Measurements from ENCODE around the gene ZACN.

Gene ZACN

DNA sequence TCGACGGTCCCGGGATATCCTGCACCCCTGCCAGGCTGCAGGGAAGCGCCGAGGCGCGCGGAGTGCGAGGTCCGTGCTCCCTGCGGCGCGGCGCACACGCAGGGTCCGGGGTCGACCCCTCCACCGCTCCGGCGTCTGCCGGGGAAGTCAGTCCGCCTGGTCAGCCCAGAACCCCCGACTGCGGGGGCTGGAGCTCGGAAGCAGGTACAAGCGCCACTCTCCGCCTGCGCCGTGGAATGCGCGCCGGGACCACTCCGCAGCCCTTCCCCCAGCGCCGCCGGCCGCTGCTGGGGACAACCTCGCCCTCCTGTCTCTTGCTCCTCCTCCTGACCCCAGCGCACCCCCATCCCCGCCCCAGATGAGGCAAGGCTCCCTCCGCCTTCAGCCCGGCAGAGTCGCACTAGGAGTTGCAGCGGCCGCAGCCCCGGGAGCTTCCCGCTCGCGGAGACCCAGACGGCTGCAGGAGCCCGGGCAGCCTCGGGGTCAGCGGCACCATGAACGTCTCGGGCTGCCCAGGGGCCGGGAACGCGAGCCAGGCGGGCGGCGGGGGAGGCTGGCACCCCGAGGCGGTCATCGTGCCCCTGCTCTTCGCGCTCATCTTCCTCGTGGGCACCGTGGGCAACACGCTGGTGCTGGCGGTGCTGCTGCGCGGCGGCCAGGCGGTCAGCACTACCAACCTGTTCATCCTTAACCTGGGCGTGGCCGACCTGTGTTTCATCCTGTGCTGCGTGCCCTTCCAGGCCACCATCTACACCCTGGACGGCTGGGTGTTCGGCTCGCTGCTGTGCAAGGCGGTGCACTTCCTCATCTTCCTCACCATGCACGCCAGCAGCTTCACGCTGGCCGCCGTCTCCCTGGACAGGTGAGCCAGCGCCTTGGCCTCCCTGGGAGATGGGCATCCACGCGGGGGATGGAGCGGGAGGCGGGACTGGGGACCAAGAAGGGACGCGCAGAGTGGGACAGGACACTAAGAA, 4.3 kb upstream of the ZACN start, which contains the start of gene GALR2:
GALR2 (plus strand) TSS at position 392 of the 974 bp plus-strand sequence; CDS start at position 495, 103 bp downstream.
- WGBS (ENCODE audit: extremely low coverage, insufficient coverage, low lambda C conversion rate): no CpG with 5 or more reads among the region's 92 CpGs
- peaks cover 6% of the 10 kb centered on the region for H3K4me1 ChIP-seq (ENCODE audit: control insufficient read depth, low read depth, low read length)

DNA sequence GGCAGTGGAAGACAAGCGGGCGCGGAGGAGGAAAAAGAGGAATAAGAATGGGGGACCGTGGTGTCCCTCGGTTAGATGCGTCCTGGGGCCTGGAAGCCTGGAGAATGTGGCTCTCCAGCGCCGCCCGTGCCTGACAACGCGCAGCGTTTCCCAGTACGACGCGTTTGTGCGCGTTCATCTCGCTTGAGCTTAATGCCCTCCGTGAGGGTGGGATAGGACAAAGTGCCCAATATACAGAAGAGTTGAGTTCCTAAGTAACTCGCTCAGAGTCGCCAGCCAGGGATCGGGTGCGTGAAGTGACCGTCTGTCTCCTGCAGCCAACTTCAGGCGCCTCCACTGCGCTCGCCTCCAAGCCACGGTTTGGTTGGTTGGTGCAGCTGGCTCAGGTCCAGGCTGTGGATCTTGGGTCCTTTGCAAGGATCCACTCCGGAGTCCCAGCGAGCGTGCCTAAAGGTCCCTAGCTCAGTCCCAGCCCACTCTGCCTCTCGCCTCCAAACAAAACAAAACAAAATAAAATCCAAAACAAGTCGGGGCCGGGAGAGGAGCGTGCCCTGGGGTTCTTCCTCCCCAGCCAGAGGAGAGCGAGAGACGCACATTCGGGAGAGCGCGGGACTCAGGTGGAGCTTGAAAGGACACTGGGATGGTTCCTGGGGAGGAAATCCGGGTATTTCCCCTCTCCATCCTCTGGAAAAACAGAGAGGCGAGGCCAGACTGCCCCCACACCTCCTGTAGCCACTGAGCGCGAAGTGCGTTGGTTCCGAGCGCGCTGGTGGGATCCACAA, 3.4 kb upstream of the ZACN start:
- H4K8ac ChIP-seq (ENCODE audit: low read depth, low read length): no peak overlapping the region
- H3K18ac ChIP-seq (ENCODE audit: low read length): no peak overlapping the region
- H2BK15ac ChIP-seq (replicated peaks; ENCODE audit: low read depth): no peak overlapping the region
- H3K27me3 ChIP-seq (ENCODE audit: insufficient read depth, low read length, poor library complexity): peaks cover 44% of the 10 kb centered on the region
- no peak overlapping the region for H3K4me3 ChIP-seq (ENCODE audit: low read length)
- H3K9ac ChIP-seq (ENCODE audit: low read length): no peak overlapping the region
- H2BK120ac ChIP-seq (ENCODE audit: low read depth, low read length): no peak overlapping the region
- H3K27ac ChIP-seq (ENCODE audit: low read depth, low read length): no peak overlapping the region
- H3K4me1 ChIP-seq (ENCODE audit: control insufficient read depth, low read depth, low read length): peaks cover 12% of the 10 kb centered on the region
- peak; percentile 57 for DNase-seq
- no peak overlapping the region for H4K5ac ChIP-seq (ENCODE audit: low read length)
- H3K56ac ChIP-seq (ENCODE audit: low read length): no peak overlapping the region
- no CpG with 5 or more reads among the region's 48 CpGs for WGBS (ENCODE audit: extremely low coverage, insufficient coverage, low lambda C conversion rate)
- peaks cover 12% of the 10 kb centered on the region for H3K79me2 ChIP-seq (ENCODE audit: control insufficient read depth, insufficient read depth, low read length)
- no peak overlapping the region for H3K4me2 ChIP-seq (ENCODE audit: low read length)
- H3K79me1 ChIP-seq (ENCODE audit: low read length): peaks cover 6% of the 10 kb centered on the region
- no peaks in the 10 kb centered on the region for H3K36me3 ChIP-seq (ENCODE audit: control insufficient read depth, insufficient read depth, low read length)
- no peak overlapping the region for H2AK5ac ChIP-seq (ENCODE audit: low read length)
- no peak overlapping the region for H3K4ac ChIP-seq (ENCODE audit: low read depth, low read length)
- no peak overlapping the region for H3K23ac ChIP-seq (ENCODE audit: low read length)
- H2BK5ac ChIP-seq (ENCODE audit: low read length): no peak overlapping the region

More for the DNA sequence above, 4.3 kb upstream of the ZACN start, which contains the start of gene GALR2:
- Histone ChIP-seq H3K36me3 (ENCODE audit: control insufficient read depth, insufficient read depth, low read length) (no peaks in the 10 kb centered on the region), H2AK5ac (ENCODE audit: low read length) (no peak within 1 kb of the TSS), H3K4me3 (ENCODE audit: low read length) (no peak within 1 kb of the TSS), H3K27ac (ENCODE audit: low read depth, low read length) (no peak within 1 kb of the TSS), H3K4me2 (ENCODE audit: low read length) (peak within 1 kb of the TSS; percentile 25), H3K79me2 (ENCODE audit: control insufficient read depth, insufficient read depth, low read length) (peaks cover 16% of the 10 kb centered on the region), H3K27me3 (ENCODE audit: insufficient read depth, low read length, poor library complexity) (peaks cover 44% of the 10 kb centered on the region), H3K4ac (ENCODE audit: low read depth, low read length) (no peak within 1 kb of the TSS), H4K8ac (ENCODE audit: low read depth, low read length) (no peak within 1 kb of the TSS), H3K79me1 (ENCODE audit: low read length) (peaks cover 6% of the 10 kb centered on the region), H2BK5ac (ENCODE audit: low read length) (no peak within 1 kb of the TSS), H3K56ac (ENCODE audit: low read length) (peak within 1 kb of the TSS; percentile 26), H2BK120ac (ENCODE audit: low read depth, low read length) (no peak within 1 kb of the TSS), H3K9ac (ENCODE audit: low read length) (no peak within 1 kb of the TSS), H2BK15ac (replicated peaks; ENCODE audit: low read depth) (no peak within 1 kb of the TSS), H4K5ac (ENCODE audit: low read length) (no peak within 1 kb of the TSS), H3K23ac (ENCODE audit: low read length) (no peak within 1 kb of the TSS), H3K18ac (ENCODE audit: low read length) (no peak within 1 kb of the TSS)
- no peak for DNase-seq

DNA sequence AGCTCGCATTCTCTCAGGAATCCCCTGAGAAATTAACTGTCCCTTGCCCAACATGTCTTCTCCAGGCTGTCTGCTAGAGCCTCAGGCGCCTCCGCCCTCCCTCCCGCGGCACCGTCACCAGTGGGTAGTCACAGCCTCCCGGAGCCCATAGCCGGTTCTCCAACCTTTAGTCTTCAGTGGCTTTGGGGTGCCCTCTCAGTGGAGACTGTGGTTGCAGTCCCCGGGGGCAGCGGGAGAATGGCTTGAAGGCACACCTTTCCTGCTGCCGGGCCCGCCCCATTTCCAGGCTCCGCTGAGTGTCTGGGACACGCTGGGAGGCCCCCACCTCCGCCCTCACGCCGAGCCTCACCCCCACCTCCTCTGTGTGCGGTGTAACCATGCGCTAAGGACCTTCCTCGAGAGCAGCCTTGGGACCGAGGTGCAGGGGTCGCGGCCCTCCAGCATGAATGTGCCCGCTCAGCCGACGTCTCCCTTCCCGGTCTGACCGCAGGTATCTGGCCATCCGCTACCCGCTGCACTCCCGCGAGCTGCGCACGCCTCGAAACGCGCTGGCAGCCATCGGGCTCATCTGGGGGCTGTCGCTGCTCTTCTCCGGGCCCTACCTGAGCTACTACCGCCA, 2.7 kb upstream of the ZACN start:
- Histone ChIP-seq H3K79me2 (ENCODE audit: control insufficient read depth, insufficient read depth, low read length) (peaks cover 8% of the 10 kb centered on the region), H2AK5ac (ENCODE audit: low read length) (no peak overlapping the region), H3K79me1 (ENCODE audit: low read length) (peaks cover 2% of the 10 kb centered on the region), H2BK5ac (ENCODE audit: low read length) (no peak overlapping the region), H3K27ac (ENCODE audit: low read depth, low read length) (no peak overlapping the region), H2BK15ac (replicated peaks; ENCODE audit: low read depth) (no peak overlapping the region), H3K4me1 (ENCODE audit: control insufficient read depth, low read depth, low read length) (peaks cover 12% of the 10 kb centered on the region), H2BK120ac (ENCODE audit: low read depth, low read length) (no peak overlapping the region), H3K4ac (ENCODE audit: low read depth, low read length) (no peak overlapping the region), H3K9ac (ENCODE audit: low read length) (no peak overlapping the region), H3K56ac (ENCODE audit: low read length) (no peak overlapping the region), H4K5ac (ENCODE audit: low read length) (no peak overlapping the region), H3K4me2 (ENCODE audit: low read length) (no peak overlapping the region), H3K23ac (ENCODE audit: low read length) (peak overlapping the region; percentile 45), H3K4me3 (ENCODE audit: low read length) (no peak overlapping the region), H3K36me3 (ENCODE audit: control insufficient read depth, insufficient read depth, low read length) (no peaks in the 10 kb centered on the region), H3K18ac (ENCODE audit: low read length) (no peak overlapping the region), H3K27me3 (ENCODE audit: insufficient read depth, low read length, poor library complexity) (peaks cover 44% of the 10 kb centered on the region), H4K8ac (ENCODE audit: low read depth, low read length) (no peak overlapping the region)
- no CpG with 5 or more reads among the region's 41 CpGs for WGBS (ENCODE audit: extremely low coverage, insufficient coverage, low lambda C conversion rate)
- no peak for DNase-seq

DNA sequence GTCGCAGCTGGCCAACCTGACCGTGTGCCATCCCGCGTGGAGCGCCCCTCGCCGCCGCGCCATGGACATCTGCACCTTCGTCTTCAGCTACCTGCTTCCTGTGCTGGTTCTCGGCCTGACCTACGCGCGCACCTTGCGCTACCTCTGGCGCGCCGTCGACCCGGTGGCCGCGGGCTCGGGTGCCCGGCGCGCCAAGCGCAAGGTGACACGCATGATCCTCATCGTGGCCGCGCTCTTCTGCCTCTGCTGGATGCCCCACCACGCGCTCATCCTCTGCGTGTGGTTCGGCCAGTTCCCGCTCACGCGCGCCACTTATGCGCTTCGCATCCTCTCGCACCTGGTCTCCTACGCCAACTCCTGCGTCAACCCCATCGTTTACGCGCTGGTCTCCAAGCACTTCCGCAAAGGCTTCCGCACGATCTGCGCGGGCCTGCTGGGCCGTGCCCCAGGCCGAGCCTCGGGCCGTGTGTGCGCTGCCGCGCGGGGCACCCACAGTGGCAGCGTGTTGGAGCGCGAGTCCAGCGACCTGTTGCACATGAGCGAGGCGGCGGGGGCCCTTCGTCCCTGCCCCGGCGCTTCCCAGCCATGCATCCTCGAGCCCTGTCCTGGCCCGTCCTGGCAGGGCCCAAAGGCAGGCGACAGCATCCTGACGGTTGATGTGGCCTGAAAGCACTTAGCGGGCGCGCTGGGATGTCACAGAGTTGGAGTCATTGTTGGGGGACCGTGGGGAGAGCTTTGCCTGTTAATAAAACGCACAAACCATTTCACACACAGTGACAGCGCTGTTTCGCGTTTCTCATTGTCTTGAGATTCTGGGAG, 2.0 kb upstream of the ZACN start:
- H3K79me1 ChIP-seq (ENCODE audit: low read length): no peaks in the 10 kb centered on the region
- no peaks in the 10 kb centered on the region for H3K36me3 ChIP-seq (ENCODE audit: control insufficient read depth, insufficient read depth, low read length)
- no peak overlapping the region for H2AK5ac ChIP-seq (ENCODE audit: low read length)
- no peak overlapping the region for H3K4me2 ChIP-seq (ENCODE audit: low read length)
- no peak overlapping the region for H3K4me3 ChIP-seq (ENCODE audit: low read length)
- peaks cover 44% of the 10 kb centered on the region for H3K27me3 ChIP-seq (ENCODE audit: insufficient read depth, low read length, poor library complexity)
- peaks cover 10% of the 10 kb centered on the region for H3K4me1 ChIP-seq (ENCODE audit: control insufficient read depth, low read depth, low read length)
- H3K56ac ChIP-seq (ENCODE audit: low read length): no peak overlapping the region
- no peak overlapping the region for H3K9ac ChIP-seq (ENCODE audit: low read length)
- H3K4ac ChIP-seq (ENCODE audit: low read depth, low read length): no peak overlapping the region
- WGBS (ENCODE audit: extremely low coverage, insufficient coverage, low lambda C conversion rate): no CpG with 5 or more reads among the region's 82 CpGs
- H3K79me2 ChIP-seq (ENCODE audit: control insufficient read depth, insufficient read depth, low read length): peaks cover under 1% of the 10 kb centered on the region
- DNase-seq: no peak
- no peak overlapping the region for H4K8ac ChIP-seq (ENCODE audit: low read depth, low read length)
- H2BK15ac ChIP-seq (replicated peaks; ENCODE audit: low read depth): no peak overlapping the region
- H2BK5ac ChIP-seq (ENCODE audit: low read length): no peak overlapping the region
- no peak overlapping the region for H3K27ac ChIP-seq (ENCODE audit: low read depth, low read length)
- H3K18ac ChIP-seq (ENCODE audit: low read length): no peak overlapping the region
- H4K5ac ChIP-seq (ENCODE audit: low read length): no peak overlapping the region
- H2BK120ac ChIP-seq (ENCODE audit: low read depth, low read length): no peak overlapping the region
- H3K23ac ChIP-seq (ENCODE audit: low read length): peak overlapping the region; percentile 45

DNA sequence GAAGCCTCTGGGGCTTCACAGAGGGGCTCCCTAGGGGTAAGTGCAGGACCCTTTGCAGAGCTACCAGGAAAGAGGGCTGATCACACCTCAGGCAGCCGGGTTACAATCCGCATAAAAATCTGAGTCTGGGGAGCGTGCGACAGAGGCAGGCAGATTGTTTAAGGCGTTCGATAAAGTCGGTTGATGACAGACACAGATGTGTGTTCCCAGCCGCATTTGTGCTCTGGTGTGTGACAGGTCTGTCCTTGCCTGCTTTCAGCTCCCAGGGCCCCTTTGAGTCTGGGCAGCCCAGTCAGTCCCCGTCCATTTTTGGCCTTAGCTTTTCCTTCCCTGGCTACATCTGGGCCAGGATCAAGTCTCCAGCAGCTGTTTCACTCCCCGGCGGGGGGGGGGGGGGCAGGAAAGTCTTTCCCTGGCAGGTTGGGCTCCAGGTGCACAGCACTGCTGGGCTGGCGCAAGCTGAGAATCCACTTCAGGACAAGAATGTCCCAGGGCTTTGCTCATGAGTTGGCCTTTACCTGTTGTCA, 1.3 kb upstream of the ZACN start:
- no peaks in the 10 kb centered on the region for H3K79me2 ChIP-seq (ENCODE audit: control insufficient read depth, insufficient read depth, low read length)
- H3K4me2 ChIP-seq (ENCODE audit: low read length): no peak overlapping the region
- no peak overlapping the region for H3K23ac ChIP-seq (ENCODE audit: low read length)
- no peak overlapping the region for H3K4ac ChIP-seq (ENCODE audit: low read depth, low read length)
- no peak overlapping the region for H2BK15ac ChIP-seq (replicated peaks; ENCODE audit: low read depth)
- WGBS (ENCODE audit: extremely low coverage, insufficient coverage, low lambda C conversion rate): no CpG with 5 or more reads among the region's 12 CpGs
- H3K36me3 ChIP-seq (ENCODE audit: control insufficient read depth, insufficient read depth, low read length): no peaks in the 10 kb centered on the region
- H2BK120ac ChIP-seq (ENCODE audit: low read depth, low read length): no peak overlapping the region
- no peak overlapping the region for H2BK5ac ChIP-seq (ENCODE audit: low read length)
- H3K9ac ChIP-seq (ENCODE audit: low read length): no peak overlapping the region
- H3K79me1 ChIP-seq (ENCODE audit: low read length): no peaks in the 10 kb centered on the region
- H4K5ac ChIP-seq (ENCODE audit: low read length): no peak overlapping the region
- H3K18ac ChIP-seq (ENCODE audit: low read length): no peak overlapping the region
- H4K8ac ChIP-seq (ENCODE audit: low read depth, low read length): no peak overlapping the region
- no peak overlapping the region for H3K4me3 ChIP-seq (ENCODE audit: low read length)
- no peak overlapping the region for H3K27ac ChIP-seq (ENCODE audit: low read depth, low read length)
- no peak overlapping the region for H3K56ac ChIP-seq (ENCODE audit: low read length)
- H3K4me1 ChIP-seq (ENCODE audit: control insufficient read depth, low read depth, low read length): peaks cover 10% of the 10 kb centered on the region
- no peak for DNase-seq
- no peak overlapping the region for H2AK5ac ChIP-seq (ENCODE audit: low read length)
- H3K27me3 ChIP-seq (ENCODE audit: insufficient read depth, low read length, poor library complexity): peaks cover 44% of the 10 kb centered on the region

Data from mesendoderm (in vitro differentiated cells).